A549 (cell line): ENCODE results near the gene GNG8.

Experiments used
- EHMT2 ChIP-seq: fragments of 200-600 bp; sonication (generic); IDR thresholded peaks from 2 replicates; pipeline ENCODE4 v1.6.1; 2016; ENCODE audit warnings: antibody characterized with exemption, low read depth, mild to moderate bottlenecking, moderate library complexity
- HOXB5 ChIP-seq: fragments of 250-450 bp; sonication (Bioruptor Pico); IDR thresholded peaks from 2 replicates; pipeline ENCODE4 v1.5.0; 2020; ENCODE audit warnings: mild to moderate bottlenecking, moderate library complexity
- MAFK ChIP-seq: fragments of 450-650 bp; IDR thresholded peaks from 2 replicates; pipeline ENCODE4 v1.6.1; 2014; ENCODE audit not compliant: partially characterized antibody
- POLR2A ChIP-seq: IDR thresholded peaks from 2 replicates; pipeline ENCODE4 v1.6.1; 2012; ENCODE audit warnings: mild to moderate bottlenecking, low read length
- RFX5 ChIP-seq: fragments of 450-650 bp; IDR thresholded peaks from 2 replicates; pipeline ENCODE4 v1.7.1; 2014; ENCODE audit warnings: antibody characterized with exemption, mild to moderate bottlenecking, moderate library complexity
- TF ChIP-seq, protein P1 (sequence below): IDR thresholded peaks from 2 replicates; pipeline ENCODE4 v1.6.1; 2012
- TF ChIP-seq, protein P2 (sequence below): fragments of 200-600 bp; sonication (generic); IDR thresholded peaks from 2 replicates; pipeline ENCODE4 v1.6.1; 2016; ENCODE audit warnings: antibody characterized with exemption, mild to moderate bottlenecking, moderate library complexity
- TF ChIP-seq, protein P3 (sequence below): IDR thresholded peaks from 2 replicates; pipeline ENCODE4 v1.6.1; 2012; ENCODE audit warnings: low read depth, borderline replicate concordance

DNA sequence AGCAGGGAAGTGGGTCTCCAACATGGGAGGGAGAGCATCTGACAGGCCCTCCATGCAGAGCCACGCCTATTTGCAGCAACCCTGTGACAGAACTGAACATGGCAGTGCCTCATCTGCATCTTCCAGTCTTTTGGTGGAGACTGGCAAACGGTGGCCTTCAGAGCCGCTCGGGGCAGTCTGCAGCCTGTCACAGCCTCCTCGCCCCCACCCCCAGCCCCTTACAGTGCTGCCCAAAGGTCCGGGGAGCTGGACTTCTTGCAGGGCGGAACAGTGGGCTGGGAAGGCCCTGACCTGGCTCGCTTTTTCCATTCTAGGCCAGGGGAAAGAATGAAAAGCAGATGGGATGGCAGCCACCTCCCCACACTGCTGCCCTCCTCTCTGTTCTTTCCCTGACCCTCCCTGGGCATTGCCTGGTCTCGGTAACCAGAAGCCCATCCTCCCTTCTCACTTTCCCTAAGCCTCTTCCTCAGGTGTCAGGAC lies 32.2 kb downstream of the GNG8 start:
- TF ChIP-seq, protein P1, sequence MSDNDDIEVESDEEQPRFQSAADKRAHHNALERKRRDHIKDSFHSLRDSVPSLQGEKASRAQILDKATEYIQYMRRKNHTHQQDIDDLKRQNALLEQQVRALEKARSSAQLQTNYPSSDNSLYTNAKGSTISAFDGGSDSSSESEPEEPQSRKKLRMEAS: no peak
- no peak for TF ChIP-seq HOXB5
- TF ChIP-seq RFX5: no peak
- TF ChIP-seq, protein P2, sequence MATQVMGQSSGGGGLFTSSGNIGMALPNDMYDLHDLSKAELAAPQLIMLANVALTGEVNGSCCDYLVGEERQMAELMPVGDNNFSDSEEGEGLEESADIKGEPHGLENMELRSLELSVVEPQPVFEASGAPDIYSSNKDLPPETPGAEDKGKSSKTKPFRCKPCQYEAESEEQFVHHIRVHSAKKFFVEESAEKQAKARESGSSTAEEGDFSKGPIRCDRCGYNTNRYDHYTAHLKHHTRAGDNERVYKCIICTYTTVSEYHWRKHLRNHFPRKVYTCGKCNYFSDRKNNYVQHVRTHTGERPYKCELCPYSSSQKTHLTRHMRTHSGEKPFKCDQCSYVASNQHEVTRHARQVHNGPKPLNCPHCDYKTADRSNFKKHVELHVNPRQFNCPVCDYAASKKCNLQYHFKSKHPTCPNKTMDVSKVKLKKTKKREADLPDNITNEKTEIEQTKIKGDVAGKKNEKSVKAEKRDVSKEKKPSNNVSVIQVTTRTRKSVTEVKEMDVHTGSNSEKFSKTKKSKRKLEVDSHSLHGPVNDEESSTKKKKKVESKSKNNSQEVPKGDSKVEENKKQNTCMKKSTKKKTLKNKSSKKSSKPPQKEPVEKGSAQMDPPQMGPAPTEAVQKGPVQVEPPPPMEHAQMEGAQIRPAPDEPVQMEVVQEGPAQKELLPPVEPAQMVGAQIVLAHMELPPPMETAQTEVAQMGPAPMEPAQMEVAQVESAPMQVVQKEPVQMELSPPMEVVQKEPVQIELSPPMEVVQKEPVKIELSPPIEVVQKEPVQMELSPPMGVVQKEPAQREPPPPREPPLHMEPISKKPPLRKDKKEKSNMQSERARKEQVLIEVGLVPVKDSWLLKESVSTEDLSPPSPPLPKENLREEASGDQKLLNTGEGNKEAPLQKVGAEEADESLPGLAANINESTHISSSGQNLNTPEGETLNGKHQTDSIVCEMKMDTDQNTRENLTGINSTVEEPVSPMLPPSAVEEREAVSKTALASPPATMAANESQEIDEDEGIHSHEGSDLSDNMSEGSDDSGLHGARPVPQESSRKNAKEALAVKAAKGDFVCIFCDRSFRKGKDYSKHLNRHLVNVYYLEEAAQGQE: no peak
- no peak for TF ChIP-seq POLR2A
- TF ChIP-seq, protein P3, sequence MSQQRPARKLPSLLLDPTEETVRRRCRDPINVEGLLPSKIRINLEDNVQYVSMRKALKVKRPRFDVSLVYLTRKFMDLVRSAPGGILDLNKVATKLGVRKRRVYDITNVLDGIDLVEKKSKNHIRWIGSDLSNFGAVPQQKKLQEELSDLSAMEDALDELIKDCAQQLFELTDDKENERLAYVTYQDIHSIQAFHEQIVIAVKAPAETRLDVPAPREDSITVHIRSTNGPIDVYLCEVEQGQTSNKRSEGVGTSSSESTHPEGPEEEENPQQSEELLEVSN: no peak
- TF ChIP-seq MAFK: no peak
- TF ChIP-seq EHMT2: no peak
